K562 (cell line): ENCODE measurements around the gene KCTD1. TPM values are rescaled to one million over a fixed set of nuclear protein-coding genes. Genes with fewer than 3 reads are reported as not detected.

Source experiments
- ATAC-seq: fragments of 200-7000 bp; cut with Tn5 transposase; 3 replicates; pipeline ENCODE4 v1.9.1; 2020; ENCODE audit warnings: moderate library complexity
- BruUV-seq: library from RNA; stranded (reverse); fragments of 400-500 nt; replicated peaks from 2 replicates; lab custom pipeline; 2021; lab: Mats Ljungman, UMichigan
- CTCF ChIA-PET: fragments of 300-600 bp; formaldehyde crosslinking; extraction: SDS; loops from one replicate; lab custom pipeline; 2021; ENCODE audit warnings: low intra/inter-chr PET ratio; lab: Yijun Ruan, JAX
- POLR2A ChIA-PET: fragments of 300-600, 350-650 bp; sonication (Branson Sonifier 250); formaldehyde crosslinking; extraction: SDS; loops from one replicate; lab custom pipeline; 2021; ENCODE audit warnings: antibody characterized with exemption, inconsistent platforms; lab: Yijun Ruan, JAX
- DNase-seq, 4 experiments: peaks; one replicate each; pipeline versions ENCODE4 v3.0.0 to v3.0.0-alpha.2; 2011 to 2018; ENCODE audit warnings: low spot score in 3 of 4, mixed read lengths in 3 of 4; ENCODE audit errors: extremely low read depth in 1 of 4
- FAIRE-seq: peaks from 2 replicates; lab custom pipeline; 2011; peaks lifted over from hg19 to GRCh38; lab: Jason Lieb, UNC
- H2AFZ ChIP-seq: 2 replicates; pipeline ENCODE4 v1.6.0; 2011; ENCODE audit warnings: low read depth, low read length, control low read depth, inconsistent platforms
- H3K27ac ChIP-seq: fragments of 200-600 bp; 3 replicates; pipeline ENCODE4 v1.8.0; 2011; ENCODE audit warnings: low read depth, mild to moderate bottlenecking, control low read depth, inconsistent platforms, low read length, moderate library complexity, mixed read lengths; ENCODE audit errors: extremely low read depth
- H3K27me3 ChIP-seq, 2 experiments: fragments of 300-600 bp in 1 of 2; 2 replicates in 1 of 2; 3 replicates in 1 of 2; pipeline versions ENCODE4 v1.6.0 to v1.8.0; 2011; ENCODE audit warnings: inconsistent platforms in 2 of 2, low read length in 2 of 2, mild to moderate bottlenecking in 1 of 2, mixed read lengths in 1 of 2, moderate library complexity in 1 of 2; ENCODE audit not compliant: control insufficient read depth in 2 of 2, insufficient read depth in 2 of 2
- H3K36me3 ChIP-seq: fragments of 300-600 bp; 3 replicates; pipeline ENCODE4 v1.8.0; 2011; ENCODE audit warnings: mild to moderate bottlenecking, low read length, inconsistent platforms; ENCODE audit not compliant: control insufficient read depth, insufficient read depth
- H3K4me1 ChIP-seq, 2 experiments: fragments of 200-600 bp in 1 of 2; replicated peaks in 1 of 2; 2 replicates in 1 of 2; 3 replicates in 1 of 2; pipeline versions ENCODE4 v1.5.1 to v1.8.0; 2011; ENCODE audit warnings: inconsistent platforms in 2 of 2, low read length in 2 of 2, mild to moderate bottlenecking in 1 of 2, mixed read lengths in 1 of 2, moderate library complexity in 1 of 2; ENCODE audit not compliant: control insufficient read depth in 2 of 2, insufficient read depth in 2 of 2
- H3K4me2 ChIP-seq: 2 replicates; pipeline ENCODE4 v1.6.1; 2011; ENCODE audit warnings: low read length, control low read depth, inconsistent platforms, mixed read lengths; ENCODE audit not compliant: insufficient read depth
- H3K4me3 ChIP-seq: fragments of 200-600 bp; sonication (generic), shearing (Covaris generic); 2 replicates; pipeline ENCODE4 v1.5.1; 2016; ENCODE audit warnings: control low read depth, inconsistent platforms
- H3K79me2 ChIP-seq: fragments of 200-600 bp; 3 replicates; pipeline ENCODE4 v1.8.0; 2011; ENCODE audit warnings: low read length, inconsistent platforms; ENCODE audit not compliant: control insufficient read depth, insufficient read depth
- H3K9ac ChIP-seq, 2 experiments: 2 replicates each; pipeline versions ENCODE4 v1.6.0 to v1.6.1; 2011; ENCODE audit warnings: low read depth in 2 of 2, low read length in 2 of 2, control low read depth in 1 of 2, inconsistent platforms in 1 of 2, mild to moderate bottlenecking in 1 of 2, mixed read lengths in 1 of 2; ENCODE audit not compliant: insufficient read depth in 1 of 2
- H3K9me1 ChIP-seq: one replicate; pipeline ENCODE4 v1.6.0; 2011; ENCODE audit warnings: inconsistent platforms, mild to moderate bottlenecking, low read length, moderate library complexity; ENCODE audit not compliant: control insufficient read depth, insufficient read depth
- H3K9me3 ChIP-seq: replicated peaks from 2 replicates; pipeline ENCODE4 v1.5.1; 2011; ENCODE audit warnings: low read depth, low read length, inconsistent platforms; ENCODE audit not compliant: control insufficient read depth, insufficient read depth
- H4K20me1 ChIP-seq: replicated peaks from 2 replicates; pipeline ENCODE4 v1.6.1; 2011; ENCODE audit warnings: low read length, inconsistent platforms, mixed read lengths; ENCODE audit not compliant: control insufficient read depth, insufficient read depth
- ELF1 ChIP-seq: fragments of 200-800 bp; sonication (Bioruptor generic); IDR thresholded peaks from 2 replicates; pipeline ENCODE4 v1.6.1; 2016; ENCODE audit warnings: missing genetic modification characterization, missing compliant biosample characterization
- RBM17 ChIP-seq: fragments of 200-400 bp; formaldehyde crosslinking; IDR thresholded peaks from 2 replicates; pipeline ENCODE4 v1.6.1; 2017; ENCODE audit warnings: low read depth, mild to moderate bottlenecking, low read length, borderline replicate concordance
- THAP7 ChIP-seq: fragments of 250-450 bp; sonication (Bioruptor Pico); IDR thresholded peaks from 2 replicates; pipeline ENCODE4 v1.5.0; 2021
- ZBTB26 ChIP-seq: fragments of 450-650 bp; formaldehyde crosslinking; IDR thresholded peaks from 2 replicates; pipeline ENCODE4 v1.4.0; 2022; ENCODE audit warnings: missing genetic modification characterization
- WGBS: fragments of 100-300 bp; shearing (Covaris generic); methylation state at CpG from one replicate; pipeline ENCODE4 v1.1.6; 2016; ENCODE audit warnings: low coverage, mixed read lengths; ENCODE audit not compliant: insufficient coverage; ENCODE audit errors: missing lambda C conversion rate; 5-methylcytosine and 5-hydroxymethylcytosine counted together
- in situ Hi-C: fragments of 300-500 bp; cut with MboI; formaldehyde crosslinking; loops from 4 replicates; pipeline ENCODE4 v1.15.0; 2018; ENCODE audit warnings: inconsistent platforms, mixed read lengths
- intact Hi-C: fragments of 100-400 bp; cut with micrococcal nuclease; formaldehyde crosslinking; loops from 2 replicates; pipeline ENCODE4 v1.14.2; 2022
- polyA plus RNA-seq, 8 experiments: library from polyadenylated mRNA; depleted of rRNA in 4 of 8; stranded (reverse) in 5 of 8; unstranded in 3 of 8; fragments of >200 nt; fragmentation: Nextera tagmentation in 2 of 8; fragmentation: Illumina TruSeq in 1 of 8; extraction: Ambion mirVana in 2 of 8; extraction: Trizol in 1 of 8; gene quantifications; 2 replicates each; pipeline versions ENCODE4 v1.2.1 to v1.2.3, GENCODE V29; 2011 to 2014; ENCODE audit warnings: inconsistent platforms in 1 of 8, missing spikeins in 1 of 8
- total RNA-seq, 7 experiments: library from RNA; depleted of rRNA in 6 of 7; stranded (reverse); fragments of >200 nt in 6 of 7; fragmentation: Illumina TruSeq in 2 of 7; extraction: Trizol in 2 of 7; gene quantifications; 2 replicates each; pipeline versions ENCODE4 v1.2.1 to v1.2.3, GENCODE V29; 2011 to 2021; ENCODE audit warnings: low replicate concordance in 1 of 7

KCTD1 gene
- total and polyA plus RNA-seq, 9 of the 15 experiments (the other 6 are each of a cell fraction or from before 2014, with no cell fraction given), result not detected

GRCh38 chr18:26510337-26510736 lies 38.0 kb downstream of the KCTD1 start:
- no peak overlapping the region for H3K4me2 ChIP-seq
- 0% methylated on average over 3 of the region's 3 CpGs for WGBS
- H3K79me2 ChIP-seq, result no peaks in the 10 kb centered on the region
- FAIRE-seq (no peak), ATAC-seq (no peak), DNase-seq (no peak)
- H3K9me1 ChIP-seq, result no peaks in the 10 kb centered on the region
- in situ Hi-C loops, result no loop called here
- H2AFZ ChIP-seq, result no peak overlapping the region
- H3K27me3 ChIP-seq, result no peaks in the 10 kb centered on the region; a peak in 1 of 5 replicates
- no peak overlapping the region for H3K9ac ChIP-seq
- no peaks in the 10 kb centered on the region for H3K36me3 ChIP-seq
- no peaks in the 10 kb centered on the region for H3K9me3 ChIP-seq
- H4K20me1 ChIP-seq, result no peaks in the 10 kb centered on the region
- no peak overlapping the region for H3K4me3 ChIP-seq
- TF ChIP-seq THAP7 (CRISPR knock-in tag), result no peak
- TF ChIP-seq ELF1 (tag), result no peak
- TF ChIP-seq RBM17, result no peak
- no peak for TF ChIP-seq ZBTB26
- no peak overlapping the region for H3K27ac ChIP-seq
- CTCF ChIA-PET, result no interaction called here
- BruUV-seq, result no TSS peak
- H3K4me1 ChIP-seq, result no peaks in the 10 kb centered on the region
- POLR2A ChIA-PET, result no interaction called here
- intact Hi-C loops, result no loop called here
